GM12892 (cell line): ENCODE data around the gene ADRA2B.

ENCODE experiments used
- POLR2A ChIP-seq: IDR thresholded peaks from 2 replicates; pipeline ENCODE4 v1.6.1; 2011; ENCODE audit warnings: low read depth, low read length, control low read depth
- POLR2AphosphoS5 ChIP-seq: IDR thresholded peaks from 2 replicates; pipeline ENCODE4 v1.6.1; 2011; ENCODE audit warnings: low read depth, low read length, control low read depth

GRCh38 chr2:96136129-96136720 lies 19.9 kb upstream of the ADRA2B start:
- TF ChIP-seq POLR2A = 0 out of 2 replicates have a peak, but pooled peaks have one; percentile 41
- peak; percentile 76 for TF ChIP-seq POLR2AphosphoS5
